GM19023 (cell line): ENCODE results near the gene COLGALT1.
"Not testable (repeated sequence)": the region's sequence is repeated elsewhere in the genome, so short reads cannot be mapped to it uniquely, and the experiment has no call there.

Experiments
- ATAC-seq: cut with Tn5 transposase; IDR thresholded peaks from one replicate; pipeline ENCODE4 v1.9.1; 2021; ENCODE audit warnings: mild to moderate bottlenecking, moderate library complexity; ENCODE audit not compliant: unreplicated experiment

Gene COLGALT1

GRCh38 chr19:17532116-17532515 lies 23.3 kb upstream of the COLGALT1 start:
- no peak for ATAC-seq

- ATAC-seq = no peak
These were observed 22.9 kb upstream of the COLGALT1 start for GRCh38 chr19:17532557-17532956.

GRCh38 chr19:17534767-17535166 lies 20.7 kb upstream of the COLGALT1 start:
- ATAC-seq = no peak

GRCh38 chr19:17536955-17537354 lies 18.5 kb upstream of the COLGALT1 start:
- ATAC-seq = no peak

- no peak for ATAC-seq
These were observed 16.7 kb upstream of the COLGALT1 start for GRCh38 chr19:17538684-17539237.

- no peak for ATAC-seq
These were observed 16.0 kb upstream of the COLGALT1 start for GRCh38 chr19:17539238-17540117.

GRCh38 chr19:17540174-17540573 lies 15.3 kb upstream of the COLGALT1 start:
- ATAC-seq = no peak

- no peak for ATAC-seq
These were observed 14.2 kb upstream of the COLGALT1 start for GRCh38 chr19:17541184-17541759.

- no peak for ATAC-seq
These were observed 13.4 kb upstream of the COLGALT1 start for GRCh38 chr19:17542042-17542441.

- no peak for ATAC-seq
These were observed 12.5 kb upstream of the COLGALT1 start for GRCh38 chr19:17542793-17543582.

GRCh38 chr19:17543986-17544385 lies 11.5 kb upstream of the COLGALT1 start:
- ATAC-seq = no peak

GRCh38 chr19:17544418-17544817 lies 11.0 kb upstream of the COLGALT1 start:
- no peak for ATAC-seq

- ATAC-seq = no peak
These were observed 7.3 kb upstream of the COLGALT1 start for GRCh38 chr19:17548145-17548544.

- no peak for ATAC-seq
These were observed 6.2 kb upstream of the COLGALT1 start for GRCh38 chr19:17549085-17549740.

GRCh38 chr19:17550076-17550667 lies 5.3 kb upstream of the COLGALT1 start:
- ATAC-seq = no peak

GRCh38 chr19:17552735-17553134 lies 2.7 kb upstream of the COLGALT1 start:
- ATAC-seq = not testable (repeated sequence)

- no peak for ATAC-seq
These were observed 2.2 kb upstream of the COLGALT1 start for GRCh38 chr19:17553256-17553655.

GRCh38 chr19:17554968-17555479 lies 425 bp upstream of the COLGALT1 start:
- ATAC-seq = no peak

- ATAC-seq = peak; percentile 35
These were observed 722 bp downstream of the COLGALT1 start for GRCh38 chr19:17555929-17556813.
